ENCODE results near the gene TTC7B. TPM values are rescaled to one million over a fixed set of nuclear protein-coding genes. Genes with fewer than 3 reads are reported as not detected.

Gene TTC7B
- total RNA-seq, 1 donor from 2014 or later = 83.1 TPM

GRCh38 chr14:90758959-90759358 is 57.3 kb downstream of the TTC7B start:
- Mint-ChIP-seq H3K4me1 (ENCODE audit: low read depth, unreplicated experiment) (peaks cover 23% of the 10 kb centered on the region), H3K27me3 (ENCODE audit: unreplicated experiment) (peaks cover 6% of the 10 kb centered on the region), H3K9me3 (ENCODE audit: unreplicated experiment) (peaks cover 6% of the 10 kb centered on the region), H3K36me3 (ENCODE audit: unreplicated experiment) (peaks cover 7% of the 10 kb centered on the region), H3K27ac (ENCODE audit: unreplicated experiment) (peak overlapping the region; percentile 74), H3K4me3 (ENCODE audit: unreplicated experiment) (peak overlapping the region; percentile 41)
- no peak for DNase-seq
- no peak for TF ChIP-seq CTCF (IDR thresholded peaks at IDR 0.05; ENCODE audit: partially characterized antibody, unreplicated experiment)

DNA sequence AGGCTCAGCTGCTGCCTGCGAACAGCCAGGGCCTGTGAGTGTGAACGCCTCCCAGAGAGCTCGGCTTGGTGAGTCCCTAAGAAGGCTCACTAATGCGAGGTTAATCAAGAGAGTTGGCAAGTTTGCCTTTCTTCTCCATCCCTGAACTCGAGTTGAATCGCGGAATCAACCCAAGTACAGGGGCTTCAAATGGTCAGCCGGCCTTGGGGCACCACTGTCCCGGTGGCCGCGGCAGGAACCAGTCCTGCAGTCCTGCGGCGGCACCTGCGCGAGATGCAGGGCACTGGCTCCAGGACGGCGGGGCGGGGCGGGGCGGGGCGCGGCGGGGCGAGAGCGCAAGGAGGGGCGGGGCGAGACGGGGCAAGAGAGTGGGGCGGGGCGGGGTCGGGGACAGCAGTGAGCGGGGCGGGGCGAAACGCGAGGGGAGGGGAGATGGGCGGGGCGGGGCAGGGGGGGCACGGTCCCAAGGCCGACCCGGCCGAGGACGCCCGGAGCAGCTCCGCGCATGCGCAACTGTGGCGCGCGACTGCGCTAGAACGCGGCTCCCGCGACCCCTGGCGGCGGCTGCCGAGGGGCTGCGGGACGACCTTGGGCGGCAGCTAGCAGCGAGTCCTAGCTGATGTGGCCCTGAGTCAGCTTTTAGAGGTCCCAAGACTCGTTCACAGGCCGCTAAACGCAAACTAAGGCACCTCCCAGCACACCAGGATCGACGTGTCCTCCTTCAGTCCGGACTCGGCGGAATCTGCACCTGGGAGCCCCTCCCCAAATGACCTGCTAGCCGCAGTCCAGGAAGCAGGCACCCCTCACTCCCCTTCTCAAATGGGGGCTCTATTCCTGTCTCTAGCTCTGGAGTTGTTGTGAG is 58.0 kb downstream of the TTC7B start:
- peak overlapping the region; percentile 54 for H3K4me3 Mint-ChIP-seq (ENCODE audit: unreplicated experiment)
- DNase-seq = peak; percentile 96
- peak; percentile 91 for TF ChIP-seq CTCF (IDR thresholded peaks at IDR 0.05; ENCODE audit: partially characterized antibody, unreplicated experiment)
- H3K27ac Mint-ChIP-seq (ENCODE audit: unreplicated experiment) = peak overlapping the region; percentile 57
- H3K36me3 Mint-ChIP-seq (ENCODE audit: unreplicated experiment) = peaks cover 4% of the 10 kb centered on the region
- peaks cover 6% of the 10 kb centered on the region for H3K27me3 Mint-ChIP-seq (ENCODE audit: unreplicated experiment)
- H3K9me3 Mint-ChIP-seq (ENCODE audit: unreplicated experiment) = peaks cover 6% of the 10 kb centered on the region
- peaks cover 23% of the 10 kb centered on the region for H3K4me1 Mint-ChIP-seq (ENCODE audit: low read depth, unreplicated experiment)

- Mint-ChIP-seq H3K4me1 (ENCODE audit: low read depth, unreplicated experiment) (peaks cover 23% of the 10 kb centered on the region), H3K27me3 (ENCODE audit: unreplicated experiment) (peaks cover 6% of the 10 kb centered on the region), H3K27ac (ENCODE audit: unreplicated experiment) (no peak overlapping the region), H3K9me3 (ENCODE audit: unreplicated experiment) (peaks cover 6% of the 10 kb centered on the region), H3K4me3 (ENCODE audit: unreplicated experiment) (peak overlapping the region; percentile 54), H3K36me3 (ENCODE audit: unreplicated experiment) (peaks cover 4% of the 10 kb centered on the region)
- DNase-seq = no peak
- TF ChIP-seq CTCF (IDR thresholded peaks at IDR 0.05; ENCODE audit: partially characterized antibody, unreplicated experiment) = no peak
Observed at GRCh38 chr14:90757452-90757851, 58.8 kb downstream of the TTC7B start.

- no peak overlapping the region for H3K27ac Mint-ChIP-seq (ENCODE audit: unreplicated experiment)
- no peak for DNase-seq
- peaks cover 6% of the 10 kb centered on the region for H3K9me3 Mint-ChIP-seq (ENCODE audit: unreplicated experiment)
- H3K36me3 Mint-ChIP-seq (ENCODE audit: unreplicated experiment) = peaks cover 4% of the 10 kb centered on the region
- H3K4me1 Mint-ChIP-seq (ENCODE audit: low read depth, unreplicated experiment) = peaks cover 23% of the 10 kb centered on the region
- H3K4me3 Mint-ChIP-seq (ENCODE audit: unreplicated experiment) = peak overlapping the region; percentile 54
- H3K27me3 Mint-ChIP-seq (ENCODE audit: unreplicated experiment) = peaks cover 6% of the 10 kb centered on the region
- no peak for TF ChIP-seq CTCF (IDR thresholded peaks at IDR 0.05; ENCODE audit: partially characterized antibody, unreplicated experiment)
Observed at GRCh38 chr14:90756755-90757345, 59.4 kb downstream of the TTC7B start.
